HepG2 (cell line): Measurements from ENCODE around the gene NELFCD. TPM values are rescaled to one million over a fixed set of nuclear protein-coding genes. Genes with fewer than 3 reads are reported as not detected.

ENCODE experiments used
- HNF1A ChIP-seq, 2 experiments: sonication (generic) in 1 of 2; formaldehyde crosslinking in 1 of 2; IDR thresholded peaks; 2 replicates each; pipeline versions ENCODE4 v1.4.0 to v1.6.1; 2016 to 2020; ENCODE audit warnings: borderline replicate concordance in 1 of 2, low read depth in 1 of 2, mild to moderate bottlenecking in 1 of 2, missing genetic modification reagents in 1 of 2
- IKZF5 ChIP-seq: IDR thresholded peaks from 2 replicates; pipeline ENCODE4 v1.6.1; 2018; ENCODE audit warnings: missing genetic modification reagents, mild to moderate bottlenecking, missing compliant biosample characterization
- PAX8 ChIP-seq: sonication (generic); formaldehyde crosslinking; IDR thresholded peaks from 2 replicates; pipeline ENCODE4 v1.8.0; 2022; ENCODE audit warnings: mild to moderate bottlenecking, missing genetic modification reagents, borderline replicate concordance
- TMF1 ChIP-seq: sonication (generic); formaldehyde crosslinking; IDR thresholded peaks from 2 replicates; pipeline ENCODE4 v1.8.1; 2022; ENCODE audit warnings: low read depth, missing genetic modification reagents
- ZBTB4 ChIP-seq: sonication (generic); formaldehyde crosslinking; IDR thresholded peaks from 2 replicates; pipeline ENCODE4 v1.4.0; 2020; ENCODE audit warnings: missing genetic modification reagents, mild to moderate bottlenecking, borderline replicate concordance
- ZNF318 ChIP-seq: sonication (generic); formaldehyde crosslinking; IDR thresholded peaks from 2 replicates; pipeline ENCODE4 v1.4.0; 2020; ENCODE audit warnings: mild to moderate bottlenecking, missing genetic modification reagents
- ZNF354B ChIP-seq: sonication (generic); formaldehyde crosslinking; IDR thresholded peaks from 2 replicates; pipeline ENCODE4 v1.8.0; 2022; ENCODE audit warnings: mild to moderate bottlenecking, missing genetic modification reagents
- polyA plus RNA-seq, 8 experiments: library from polyadenylated mRNA; depleted of rRNA in 3 of 8; stranded (reverse) in 7 of 8; unstranded in 1 of 8; fragments of >200 nt; fragmentation: Illumina TruSeq in 4 of 8; extraction: Trizol in 4 of 8; gene quantifications; 2 replicates each; pipeline versions ENCODE4 v1.2.1 to v1.2.3, GENCODE V29; 2011 to 2016; ENCODE audit warnings: low read depth in 4 of 8, missing spikeins in 1 of 8, mixed read lengths in 1 of 8; ENCODE audit not compliant: insufficient read depth in 1 of 8
- total RNA-seq, 5 experiments: library from RNA; depleted of rRNA; stranded (reverse); fragments of >200 nt; fragmentation: Illumina TruSeq; extraction: Trizol; gene quantifications; 2 replicates each; pipeline ENCODE4 v1.2.3, GENCODE V29; 2016; ENCODE audit warnings: low read depth in 1 of 5

NELFCD gene
- total and polyA plus RNA-seq, 2 of the 13 experiments (the other 11 are each of a cell fraction or from before 2014, with no cell fraction given) = 159 to 203 TPM

GRCh38 chr20:59015812-59016711, 35.0 kb downstream of the NELFCD start (continued):
- TF ChIP-seq HNF1A (IDR thresholded peaks at IDR 0.05; ENCODE audit: low read depth) (peak; percentile 69), HNF1A (CRISPR knock-in tag; IDR thresholded peaks at IDR 0.05; ENCODE audit: borderline replicate concordance) (peak; percentile 93), TMF1 (CRISPR knock-in tag) (peak; percentile 26; the same call in 1 of the 2 replicates), PAX8 (CRISPR knock-in tag) (no peak), ZBTB4 (no peak), ZNF318 (no peak), ZNF354B (CRISPR knock-in tag) (no peak), IKZF5 (CRISPR knock-in tag) (peak; percentile 95)
